Measurements from ENCODE around the gene ARL10. TPM values are rescaled to one million over a fixed set of nuclear protein-coding genes. Genes with fewer than 3 reads are reported as not detected.

The ARL10 gene
- total RNA-seq, 2 donors from 2014 or later = 1.3 to 2.8 TPM

DNA sequence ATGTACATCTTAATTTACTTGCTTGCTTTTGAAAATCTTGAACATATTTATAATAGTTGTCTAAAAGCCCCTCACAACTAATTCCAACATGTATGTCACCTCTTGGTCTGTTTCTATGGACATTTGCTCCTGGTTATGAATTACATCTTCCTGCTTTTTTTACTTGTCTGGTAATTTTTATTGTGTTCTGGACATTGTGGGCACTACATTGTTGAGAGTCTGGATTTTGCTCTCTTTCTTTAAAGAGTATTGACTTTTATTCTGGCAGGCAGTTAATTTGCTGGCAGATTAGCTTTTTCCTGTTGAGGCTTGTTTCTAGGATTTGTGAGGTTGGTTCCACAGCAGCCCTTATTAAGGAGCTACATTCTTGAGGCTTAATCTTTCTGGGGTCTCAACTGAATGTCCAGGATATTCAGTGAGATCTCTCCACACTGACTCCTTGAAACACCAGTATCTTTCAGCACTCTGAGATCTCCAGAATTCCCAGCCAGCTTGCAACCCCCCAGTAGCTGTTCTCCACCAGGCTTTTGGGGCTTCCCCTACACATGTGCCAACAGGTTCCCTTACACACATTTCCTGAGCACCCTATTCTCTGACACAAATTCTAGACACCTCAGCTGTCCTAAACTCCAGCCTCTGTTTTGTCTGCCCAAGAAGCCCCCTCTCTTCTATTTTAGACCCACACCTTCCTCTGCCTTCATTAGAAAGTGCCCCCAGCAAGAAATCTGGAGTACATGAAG lies 31.1 kb upstream of the ARL10 start:
- TF ChIP-seq, protein P1, sequence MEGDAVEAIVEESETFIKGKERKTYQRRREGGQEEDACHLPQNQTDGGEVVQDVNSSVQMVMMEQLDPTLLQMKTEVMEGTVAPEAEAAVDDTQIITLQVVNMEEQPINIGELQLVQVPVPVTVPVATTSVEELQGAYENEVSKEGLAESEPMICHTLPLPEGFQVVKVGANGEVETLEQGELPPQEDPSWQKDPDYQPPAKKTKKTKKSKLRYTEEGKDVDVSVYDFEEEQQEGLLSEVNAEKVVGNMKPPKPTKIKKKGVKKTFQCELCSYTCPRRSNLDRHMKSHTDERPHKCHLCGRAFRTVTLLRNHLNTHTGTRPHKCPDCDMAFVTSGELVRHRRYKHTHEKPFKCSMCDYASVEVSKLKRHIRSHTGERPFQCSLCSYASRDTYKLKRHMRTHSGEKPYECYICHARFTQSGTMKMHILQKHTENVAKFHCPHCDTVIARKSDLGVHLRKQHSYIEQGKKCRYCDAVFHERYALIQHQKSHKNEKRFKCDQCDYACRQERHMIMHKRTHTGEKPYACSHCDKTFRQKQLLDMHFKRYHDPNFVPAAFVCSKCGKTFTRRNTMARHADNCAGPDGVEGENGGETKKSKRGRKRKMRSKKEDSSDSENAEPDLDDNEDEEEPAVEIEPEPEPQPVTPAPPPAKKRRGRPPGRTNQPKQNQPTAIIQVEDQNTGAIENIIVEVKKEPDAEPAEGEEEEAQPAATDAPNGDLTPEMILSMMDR (IDR thresholded peaks at IDR 0.05) = no peak
- Histone ChIP-seq H3K9me3 (no peaks in the 10 kb centered on the region), H3K9ac (ENCODE audit: low read depth in 2 of 2, low read length in 2 of 2) (no peak overlapping the region), H3K36me3 (peaks cover 5% of the 10 kb centered on the region), H3K4me1 (no peaks in the 10 kb centered on the region), H3K27me3 (no peaks in the 10 kb centered on the region), H3K4me3 (no peak overlapping the region), H3K27ac (no peak overlapping the region)
- DNase-seq = no peak
- intact Hi-C loops (cut with DNase I) = no loop called here

DNA sequence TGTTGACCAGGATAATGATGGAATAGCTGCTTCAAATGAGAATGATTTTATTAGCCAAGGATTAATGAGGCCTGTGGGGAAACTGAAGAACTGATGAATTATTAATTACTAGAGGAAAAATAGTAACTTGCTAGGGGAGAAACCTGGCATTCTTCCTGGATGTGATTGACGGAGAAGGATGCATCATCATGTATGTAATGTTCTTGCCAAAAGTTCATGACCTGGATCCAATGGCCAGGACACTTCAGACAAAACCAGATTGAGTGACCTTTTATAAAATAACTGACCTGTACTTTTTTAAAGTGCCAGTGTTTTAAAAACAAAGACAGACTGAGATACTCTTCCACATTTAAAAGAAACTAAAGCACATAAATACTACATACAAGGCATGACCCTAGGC lies 27.4 kb upstream of the ARL10 start:
- H3K27ac ChIP-seq = no peak overlapping the region
- H3K4me1 ChIP-seq = no peaks in the 10 kb centered on the region
- DNase-seq = no peak
- peaks cover 5% of the 10 kb centered on the region for H3K36me3 ChIP-seq
- intact Hi-C loops (cut with DNase I) = no loop called here
- H3K9ac ChIP-seq (ENCODE audit: low read depth in 2 of 2, low read length in 2 of 2) = no peak overlapping the region
- no peak overlapping the region for H3K4me3 ChIP-seq
- TF ChIP-seq, protein P1 (IDR thresholded peaks at IDR 0.05) = no peak
- no peaks in the 10 kb centered on the region for H3K27me3 ChIP-seq
- H3K9me3 ChIP-seq = no peaks in the 10 kb centered on the region

DNA sequence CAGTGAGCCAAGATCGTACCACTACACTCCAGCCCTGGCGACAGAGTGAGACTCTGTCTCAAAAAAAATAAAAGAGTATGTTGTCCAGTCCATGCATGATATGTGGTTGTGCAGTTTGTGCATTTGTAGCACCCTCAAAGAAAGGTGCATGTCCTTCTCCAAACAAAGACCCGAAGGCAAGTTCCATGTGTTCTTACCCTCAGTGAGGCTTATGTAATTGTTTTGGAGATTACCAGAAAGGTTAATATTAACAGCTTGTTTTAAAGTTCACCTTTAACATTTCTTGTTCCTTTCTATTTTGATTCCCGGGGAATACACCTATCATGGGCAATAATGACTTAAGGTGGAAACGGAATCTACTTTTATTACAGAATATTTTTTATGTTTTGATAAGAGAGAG lies 26.0 kb upstream of the ARL10 start:
- Histone ChIP-seq H3K4me3 (no peak overlapping the region), H3K27ac (no peak overlapping the region), H3K27me3 (no peaks in the 10 kb centered on the region), H3K4me1 (no peaks in the 10 kb centered on the region), H3K9me3 (no peaks in the 10 kb centered on the region), H3K36me3 (peaks cover 5% of the 10 kb centered on the region), H3K9ac (ENCODE audit: low read depth in 2 of 2, low read length in 2 of 2) (no peak overlapping the region)
- intact Hi-C loops (cut with DNase I) = no loop called here
- no peak for DNase-seq
- TF ChIP-seq, protein P1 (IDR thresholded peaks at IDR 0.05) = no peak

DNA sequence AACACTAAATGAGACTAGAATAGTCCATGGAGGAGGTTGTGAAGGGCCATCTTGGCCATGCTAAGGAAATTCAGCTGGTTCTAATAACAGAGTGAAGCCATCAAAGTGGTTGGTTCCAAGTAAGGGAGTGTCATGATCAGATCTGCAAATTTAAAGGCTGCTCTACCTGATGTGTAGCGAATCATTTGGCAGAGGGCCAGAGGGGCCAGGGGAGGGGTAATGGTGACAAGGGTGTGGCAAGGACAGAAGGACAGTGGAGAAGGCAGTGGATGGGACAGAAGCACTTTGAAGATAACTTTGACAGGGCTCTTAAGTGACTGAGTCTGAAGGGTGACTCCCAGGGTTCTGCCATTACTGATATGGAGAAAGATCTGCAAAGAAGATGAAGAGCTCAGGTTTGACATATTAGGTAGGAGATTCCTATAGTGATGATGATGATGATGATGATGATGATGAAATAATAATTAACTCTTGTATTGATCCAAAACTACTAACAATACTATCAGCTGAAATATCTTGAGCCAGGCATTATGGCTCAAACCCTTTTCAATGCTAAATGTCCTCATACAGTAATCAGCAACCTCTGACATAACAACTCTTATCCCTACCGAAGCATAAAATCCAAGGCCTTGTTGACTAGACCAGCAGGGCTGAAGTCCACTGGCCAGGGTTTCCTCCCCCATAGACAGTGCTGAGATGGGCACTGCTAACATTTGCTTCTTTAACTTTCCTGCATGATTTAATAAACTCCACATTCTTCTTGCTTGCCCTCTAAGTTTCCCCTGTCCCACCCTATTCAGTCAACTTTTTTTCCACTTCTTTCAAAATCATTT lies 23.7 kb upstream of the ARL10 start:
- TF ChIP-seq, protein P1 (IDR thresholded peaks at IDR 0.05) = no peak
- no peak for DNase-seq
- H3K27me3 ChIP-seq = no peaks in the 10 kb centered on the region
- H3K9me3 ChIP-seq = no peaks in the 10 kb centered on the region
- peaks cover 9% of the 10 kb centered on the region for H3K36me3 ChIP-seq
- no peaks in the 10 kb centered on the region for H3K4me1 ChIP-seq
- no peak overlapping the region for H3K9ac ChIP-seq (ENCODE audit: low read depth in 2 of 2, low read length in 2 of 2)
- H3K4me3 ChIP-seq = no peak overlapping the region
- intact Hi-C loops (cut with DNase I) = no loop called here
- no peak overlapping the region for H3K27ac ChIP-seq

DNA sequence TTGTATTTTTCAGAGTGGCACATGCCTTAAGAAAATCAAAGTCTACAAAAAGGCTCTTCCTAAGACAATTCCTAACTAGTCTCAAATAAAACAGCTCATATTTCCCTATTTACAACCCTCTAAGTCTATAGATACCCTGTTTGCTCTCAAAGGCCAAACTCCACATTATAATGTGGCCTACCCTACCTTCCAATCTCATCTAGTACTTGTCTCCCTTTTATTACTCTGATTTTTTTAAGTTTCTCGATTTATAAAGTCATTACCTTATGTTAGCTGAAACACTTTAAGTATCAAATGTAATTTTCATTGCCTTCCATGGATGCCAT lies 23.2 kb upstream of the ARL10 start:
- TF ChIP-seq, protein P1 (IDR thresholded peaks at IDR 0.05) = no peak
- Histone ChIP-seq H3K27ac (no peak overlapping the region), H3K36me3 (peaks cover 15% of the 10 kb centered on the region), H3K9me3 (no peaks in the 10 kb centered on the region), H3K27me3 (no peaks in the 10 kb centered on the region), H3K4me1 (no peaks in the 10 kb centered on the region), H3K4me3 (no peak overlapping the region), H3K9ac (ENCODE audit: low read depth in 2 of 2, low read length in 2 of 2) (no peak overlapping the region)
- no peak for DNase-seq
- intact Hi-C loops (cut with DNase I) = no loop called here

Data from colonic mucosa (tissue), 4 donors.